BLaER1 (cell line): Measurements from ENCODE around the gene NTS.

Experiments
- H3K27ac ChIP-seq: shearing (Covaris generic); formaldehyde crosslinking; 2 replicates; pipeline ENCODE4 v1.8.1; 2022
- H3K27me3 ChIP-seq: shearing (Covaris generic); formaldehyde crosslinking; 2 replicates; pipeline ENCODE4 v1.8.1; 2022
- H3K36me3 ChIP-seq: shearing (Covaris generic); formaldehyde crosslinking; 2 replicates; pipeline ENCODE4 v1.8.1; 2022
- H3K4me1 ChIP-seq: shearing (Covaris generic); formaldehyde crosslinking; 2 replicates; pipeline ENCODE4 v1.8.1; 2022
- H3K4me2 ChIP-seq: shearing (Covaris generic); formaldehyde crosslinking; 2 replicates; pipeline ENCODE4 v1.8.1; 2022
- H3K4me3 ChIP-seq: shearing (Covaris generic); formaldehyde crosslinking; 2 replicates; pipeline ENCODE4 v1.8.1; 2022
- H3K9ac ChIP-seq: shearing (Covaris generic); formaldehyde crosslinking; 2 replicates; pipeline ENCODE4 v1.8.1; 2022
- H3K9me3 ChIP-seq: shearing (Covaris generic); formaldehyde crosslinking; 2 replicates; pipeline ENCODE4 v1.8.1; 2022
- H4K20me1 ChIP-seq: shearing (Covaris generic); formaldehyde crosslinking; 2 replicates; pipeline ENCODE4 v1.8.1; 2022
- Cebpa-rat ChIP-seq: shearing (Covaris generic); IDR thresholded peaks from 2 replicates; pipeline ENCODE4 v1.8.1; 2022

NTS gene

GRCh38 chr12:85920324-85920947 is 46.3 kb downstream of the NTS start:
- no peaks in the 10 kb centered on the region for H3K27me3 ChIP-seq
- no peak overlapping the region for H3K4me2 ChIP-seq
- no peak for TF ChIP-seq Cebpa-rat

DNA sequence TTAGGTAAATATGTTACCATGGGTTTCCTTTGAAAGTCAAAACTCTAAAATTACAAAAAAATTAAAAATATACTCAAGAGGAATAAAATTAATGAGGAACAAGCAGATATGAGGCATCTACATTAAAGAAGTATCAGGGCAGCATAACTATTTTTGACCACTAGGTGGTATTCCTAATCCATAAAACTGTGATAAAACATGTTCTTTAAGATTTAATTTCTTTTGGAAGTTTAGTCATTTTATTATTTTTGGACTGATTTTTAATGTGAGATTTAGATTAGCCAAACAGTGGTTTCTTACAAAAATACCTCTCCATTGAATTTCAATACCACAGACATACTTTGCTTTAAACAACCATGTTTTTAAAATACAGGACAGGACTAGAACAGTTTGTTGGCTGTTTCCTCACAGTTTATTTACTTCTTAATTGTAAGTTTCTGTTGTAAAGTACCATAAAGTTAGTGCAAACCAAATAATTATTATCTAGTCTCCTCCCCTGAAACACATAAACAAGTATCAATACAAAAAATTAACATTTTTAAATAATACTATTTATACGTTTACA is 49.8 kb downstream of the NTS start:
- H3K9me3 ChIP-seq = 0 out of 2 replicates have a peak, but pooled peaks cover 4% of the 10 kb centered on the region
- H3K4me2 ChIP-seq = no peak overlapping the region
- H3K9ac ChIP-seq = no peak overlapping the region
- no peak for TF ChIP-seq Cebpa-rat
- no peaks in the 10 kb centered on the region for H3K36me3 ChIP-seq
- H3K27me3 ChIP-seq = no peaks in the 10 kb centered on the region
- no peak overlapping the region for H3K4me3 ChIP-seq
- H3K27ac ChIP-seq = no peak overlapping the region
- no peaks in the 10 kb centered on the region for H4K20me1 ChIP-seq
- no peaks in the 10 kb centered on the region for H3K4me1 ChIP-seq

More at GRCh38 chr12:85920324-85920947, 46.3 kb downstream of the NTS start:
- Histone ChIP-seq H3K4me1 (no peaks in the 10 kb centered on the region), H4K20me1 (no peaks in the 10 kb centered on the region), H3K36me3 (no peaks in the 10 kb centered on the region), H3K9ac (no peak overlapping the region), H3K4me3 (no peak overlapping the region), H3K27ac (no peak overlapping the region), H3K9me3 (0 out of 2 replicates have a peak, but pooled peaks cover 4% of the 10 kb centered on the region)

DNA sequence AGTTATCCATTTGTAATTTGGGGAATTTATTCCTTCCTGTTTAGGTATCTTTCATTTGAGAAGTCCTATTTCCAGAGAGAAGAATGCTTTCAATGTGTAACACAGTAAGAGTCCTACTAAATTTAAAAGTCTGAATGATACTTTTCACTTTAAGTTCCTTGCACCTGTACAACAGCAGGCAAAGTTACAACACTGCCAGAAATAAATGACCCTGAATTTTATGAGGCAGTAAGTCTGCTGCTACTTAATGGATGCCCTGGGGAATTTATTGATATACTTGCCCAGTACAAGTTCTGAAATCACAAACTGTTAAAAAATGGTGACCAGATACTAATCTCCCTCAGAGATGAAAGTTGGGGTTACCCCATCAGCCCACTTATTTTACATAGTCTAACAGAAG is 53.1 kb downstream of the NTS start:
- Histone ChIP-seq H3K9me3 (0 out of 2 replicates have a peak, but pooled peaks cover 4% of the 10 kb centered on the region), H4K20me1 (no peaks in the 10 kb centered on the region), H3K27me3 (no peaks in the 10 kb centered on the region), H3K9ac (no peak overlapping the region), H3K4me2 (no peak overlapping the region), H3K36me3 (no peaks in the 10 kb centered on the region), H3K4me3 (no peak overlapping the region), H3K4me1 (no peaks in the 10 kb centered on the region), H3K27ac (no peak overlapping the region)
- TF ChIP-seq Cebpa-rat = no peak
